DND-41 (cell line): Measurements from ENCODE around the gene RBMS1.

Source experiments
- EZH2 ChIP-seq: IDR thresholded peaks from 3 replicates; pipeline ENCODE4 v1.6.1; 2012; ENCODE audit warnings: borderline replicate concordance, low read depth, mild to moderate bottlenecking, moderate library complexity, low read length, inconsistent platforms; ENCODE audit not compliant: severe bottlenecking
- TF ChIP-seq, protein P1 (sequence below): IDR thresholded peaks from 2 replicates; pipeline ENCODE4 v1.5.1; 2012; ENCODE audit warnings: borderline replicate concordance, low read length, moderate library complexity, mild to moderate bottlenecking; ENCODE audit not compliant: poor library complexity, severe bottlenecking; ENCODE audit errors: extremely low read depth

DNA sequence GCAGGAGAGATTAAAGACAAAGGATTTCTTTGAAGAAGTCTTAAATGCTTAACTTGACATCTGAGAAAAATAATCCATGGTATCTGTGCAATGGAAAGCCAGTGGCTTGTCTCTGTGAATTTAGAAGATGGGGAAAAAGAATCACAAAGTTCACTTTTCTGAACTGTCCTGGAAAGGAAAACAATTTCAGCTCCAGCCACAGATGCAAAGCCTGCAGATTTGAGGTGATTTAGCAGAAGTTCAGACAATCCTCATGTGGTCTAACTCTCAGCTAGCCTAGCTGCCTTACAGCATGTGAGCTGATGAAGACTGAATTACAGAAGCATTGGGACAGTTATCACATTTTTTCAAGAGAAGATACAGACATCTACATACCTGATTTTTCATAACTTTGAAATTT lies 166.8 kb downstream of the RBMS1 start:
- TF ChIP-seq, protein P1, sequence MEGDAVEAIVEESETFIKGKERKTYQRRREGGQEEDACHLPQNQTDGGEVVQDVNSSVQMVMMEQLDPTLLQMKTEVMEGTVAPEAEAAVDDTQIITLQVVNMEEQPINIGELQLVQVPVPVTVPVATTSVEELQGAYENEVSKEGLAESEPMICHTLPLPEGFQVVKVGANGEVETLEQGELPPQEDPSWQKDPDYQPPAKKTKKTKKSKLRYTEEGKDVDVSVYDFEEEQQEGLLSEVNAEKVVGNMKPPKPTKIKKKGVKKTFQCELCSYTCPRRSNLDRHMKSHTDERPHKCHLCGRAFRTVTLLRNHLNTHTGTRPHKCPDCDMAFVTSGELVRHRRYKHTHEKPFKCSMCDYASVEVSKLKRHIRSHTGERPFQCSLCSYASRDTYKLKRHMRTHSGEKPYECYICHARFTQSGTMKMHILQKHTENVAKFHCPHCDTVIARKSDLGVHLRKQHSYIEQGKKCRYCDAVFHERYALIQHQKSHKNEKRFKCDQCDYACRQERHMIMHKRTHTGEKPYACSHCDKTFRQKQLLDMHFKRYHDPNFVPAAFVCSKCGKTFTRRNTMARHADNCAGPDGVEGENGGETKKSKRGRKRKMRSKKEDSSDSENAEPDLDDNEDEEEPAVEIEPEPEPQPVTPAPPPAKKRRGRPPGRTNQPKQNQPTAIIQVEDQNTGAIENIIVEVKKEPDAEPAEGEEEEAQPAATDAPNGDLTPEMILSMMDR, result no peak
- TF ChIP-seq EZH2, result no peak
